GM12872 (cell line): ENCODE results near the gene GPR162.

ENCODE experiments used
- TF ChIP-seq, protein P1 (sequence below): IDR thresholded peaks from 3 replicates; pipeline ENCODE4 v1.5.1; 2011; ENCODE audit warnings: low read depth, mild to moderate bottlenecking, low read length, moderate library complexity; ENCODE audit not compliant: insufficient read depth

GPR162 gene

GRCh38 chr12:6858799-6859198 is 37.2 kb downstream of the GPR162 start:
- TF ChIP-seq, protein P1, sequence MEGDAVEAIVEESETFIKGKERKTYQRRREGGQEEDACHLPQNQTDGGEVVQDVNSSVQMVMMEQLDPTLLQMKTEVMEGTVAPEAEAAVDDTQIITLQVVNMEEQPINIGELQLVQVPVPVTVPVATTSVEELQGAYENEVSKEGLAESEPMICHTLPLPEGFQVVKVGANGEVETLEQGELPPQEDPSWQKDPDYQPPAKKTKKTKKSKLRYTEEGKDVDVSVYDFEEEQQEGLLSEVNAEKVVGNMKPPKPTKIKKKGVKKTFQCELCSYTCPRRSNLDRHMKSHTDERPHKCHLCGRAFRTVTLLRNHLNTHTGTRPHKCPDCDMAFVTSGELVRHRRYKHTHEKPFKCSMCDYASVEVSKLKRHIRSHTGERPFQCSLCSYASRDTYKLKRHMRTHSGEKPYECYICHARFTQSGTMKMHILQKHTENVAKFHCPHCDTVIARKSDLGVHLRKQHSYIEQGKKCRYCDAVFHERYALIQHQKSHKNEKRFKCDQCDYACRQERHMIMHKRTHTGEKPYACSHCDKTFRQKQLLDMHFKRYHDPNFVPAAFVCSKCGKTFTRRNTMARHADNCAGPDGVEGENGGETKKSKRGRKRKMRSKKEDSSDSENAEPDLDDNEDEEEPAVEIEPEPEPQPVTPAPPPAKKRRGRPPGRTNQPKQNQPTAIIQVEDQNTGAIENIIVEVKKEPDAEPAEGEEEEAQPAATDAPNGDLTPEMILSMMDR = no peak

GRCh38 chr12:6860116-6860515 is 38.5 kb downstream of the GPR162 start:
- TF ChIP-seq, protein P1 = no peak

DNA sequence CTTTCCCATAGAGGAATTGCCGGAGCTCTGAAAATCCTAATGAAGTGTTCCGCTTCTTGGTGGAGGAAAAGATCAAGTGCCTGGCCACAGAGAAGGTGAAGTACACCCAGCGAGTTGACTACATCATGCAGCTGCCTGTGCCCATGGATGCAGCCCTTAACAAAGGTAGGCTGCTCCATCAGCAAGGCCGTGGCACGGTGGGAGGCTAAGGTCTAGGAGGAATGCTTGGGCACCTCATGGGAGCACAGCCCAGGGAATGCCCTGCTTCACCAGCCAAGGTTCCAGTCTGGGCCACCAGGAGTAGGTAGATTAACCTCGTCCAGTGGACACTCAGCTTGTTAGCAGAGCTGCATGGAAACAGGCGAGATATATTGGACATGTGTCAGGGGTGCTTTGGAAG is 39.3 kb downstream of the GPR162 start:
- TF ChIP-seq, protein P1 = no peak

DNA sequence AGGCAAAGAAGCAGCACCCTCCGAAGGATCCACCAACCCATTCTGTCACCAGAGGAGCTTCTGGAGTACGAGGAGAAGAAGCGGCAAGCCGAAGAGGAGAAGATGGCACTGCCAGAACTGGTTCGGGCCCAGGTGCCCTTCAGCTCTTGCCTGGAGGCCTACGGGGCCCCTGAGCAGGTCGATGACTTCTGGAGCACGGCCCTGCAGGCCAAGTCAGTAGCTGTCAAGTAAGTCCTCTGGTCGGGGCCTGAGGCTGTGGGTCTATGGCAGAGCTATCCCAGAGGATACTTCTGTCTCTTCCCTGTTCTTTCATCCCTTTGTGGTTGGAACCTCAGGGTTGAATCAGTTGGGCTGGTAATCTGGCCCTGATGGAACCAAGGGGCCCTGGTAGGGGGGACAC is 39.8 kb downstream of the GPR162 start:
- TF ChIP-seq, protein P1 = no peak

- TF ChIP-seq, protein P1 = no peak
These were observed 41.4 kb downstream of the GPR162 start for GRCh38 chr12:6863033-6863432.

GRCh38 chr12:6863586-6864321 is 42.1 kb downstream of the GPR162 start:
- TF ChIP-seq, protein P1 = no peak

DNA sequence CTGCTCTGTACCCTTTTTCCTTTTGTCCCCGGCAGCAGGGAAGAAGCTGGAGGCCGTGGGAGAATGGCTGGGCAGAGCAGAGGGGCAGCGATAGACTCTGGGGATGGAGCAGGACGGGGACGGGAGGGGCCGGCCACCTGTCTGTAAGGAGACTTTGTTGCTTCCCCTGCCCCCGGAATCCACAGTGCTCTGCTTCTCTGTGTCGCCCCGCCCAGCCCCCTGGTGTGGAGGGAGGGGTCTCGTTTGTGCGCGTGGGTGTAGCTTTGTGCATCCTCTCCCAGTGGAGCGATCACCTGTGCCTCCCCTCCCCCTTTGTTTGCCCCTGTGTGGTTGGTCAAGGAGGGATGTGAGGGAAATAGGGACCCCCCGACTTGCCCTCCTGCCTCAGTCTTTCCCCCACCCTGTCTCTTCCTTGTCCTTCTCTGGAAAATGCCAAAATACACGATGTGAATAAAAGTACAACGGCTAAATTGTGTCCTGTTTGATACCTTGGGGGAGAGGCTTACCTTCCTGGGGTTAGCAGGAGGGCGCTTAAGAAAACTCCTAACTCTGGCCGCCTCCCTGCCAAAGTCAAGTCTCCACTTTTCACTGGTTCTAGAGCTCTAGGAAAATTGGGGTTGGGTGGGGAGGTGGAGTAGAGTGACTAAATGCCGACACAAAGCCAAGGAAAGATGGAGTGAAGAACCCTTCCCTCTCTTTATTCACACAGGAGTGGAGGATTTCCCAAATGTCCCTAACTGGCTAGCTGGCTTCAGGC is 44.7 kb downstream of the GPR162 start:
- TF ChIP-seq, protein P1 = no peak
